ENCODE data around the gene RDM1. TPM values are rescaled to one million over a fixed set of nuclear protein-coding genes. Genes with fewer than 3 reads are reported as not detected.
A peak's percentile ranks its signal among the peaks of the same experiment; 100 is the strongest.

The RDM1 gene, protein sequence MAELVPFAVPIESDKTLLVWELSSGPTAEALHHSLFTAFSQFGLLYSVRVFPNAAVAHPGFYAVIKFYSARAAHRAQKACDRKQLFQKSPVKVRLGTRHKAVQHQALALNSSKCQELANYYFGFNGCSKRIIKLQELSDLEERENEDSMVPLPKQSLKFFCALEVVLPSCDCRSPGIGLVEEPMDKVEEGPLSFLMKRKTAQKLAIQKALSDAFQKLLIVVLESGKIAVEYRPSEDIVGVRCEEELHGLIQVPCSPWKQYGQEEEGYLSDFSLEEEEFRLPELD
- polyA plus RNA-seq (2012; rRNA removed): 1.8 and 2.5 TPM in 2 replicates
- polyA plus RNA-seq (2012; cell fraction: cytosol; rRNA removed): 2.0 and 2.3 TPM in 2 replicates
- 2.8 and 4.1 TPM in 2 replicates for polyA plus RNA-seq (2012; cell fraction: nucleus; rRNA removed)

DNA sequence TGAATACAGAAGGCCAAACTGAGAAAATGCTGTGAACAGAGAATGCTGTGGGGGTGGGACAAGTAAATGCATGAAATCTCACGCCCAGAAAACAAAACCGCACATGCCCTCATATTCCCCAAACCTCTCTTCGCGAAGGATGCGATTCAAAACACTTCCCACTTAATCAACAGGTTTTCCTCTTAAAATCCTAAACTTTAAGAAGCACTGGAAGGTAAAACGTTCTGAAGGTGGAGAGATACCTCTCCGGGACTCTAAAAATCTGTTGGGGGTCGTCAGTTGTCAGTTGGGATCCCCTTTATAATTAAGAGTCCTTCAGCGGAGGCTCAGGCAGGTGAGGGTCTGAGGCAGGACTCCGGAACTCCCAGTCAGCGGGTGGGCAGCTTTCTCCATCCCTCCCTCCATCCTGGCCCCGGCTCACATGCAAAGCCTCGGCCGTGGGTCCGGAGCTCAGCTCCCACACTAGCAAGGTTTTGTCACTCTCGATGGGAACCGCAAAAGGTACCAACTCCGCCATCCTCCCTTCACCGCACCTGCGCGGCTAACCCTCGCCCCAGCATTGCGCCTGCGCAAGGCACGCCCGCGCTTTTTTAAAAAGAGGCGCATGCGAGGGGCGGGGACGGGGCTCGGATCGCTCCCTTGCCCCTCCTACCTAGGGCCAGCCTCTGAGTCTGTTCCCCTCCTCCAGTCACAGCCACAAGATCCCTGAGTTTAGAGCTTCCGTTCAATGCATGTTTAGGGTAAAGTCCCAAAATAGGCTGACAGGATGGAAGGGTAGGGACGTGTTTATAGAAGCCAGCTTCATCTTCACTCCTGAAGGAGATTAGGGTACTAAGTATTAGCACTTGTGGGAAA is at the start of gene RDM1:
TSS of gene RDM1 (minus strand) at position 563 of the 855 bp plus-strand sequence. CDS start at position 517, 46 bp downstream.
- H3K9me3 ChIP-seq: no peaks in the 10 kb centered on the region
- peaks cover 11% of the 10 kb centered on the region for H3F3A ChIP-seq (replicated peaks; ENCODE audit: insufficient read depth)
- POLR2A ChIA-PET: no interaction called here
- H3K9ac ChIP-seq: peak within 1 kb of the TSS; percentile 23; the same call in 1 of the 2 replicates
- H3K4me2 ChIP-seq: peak within 1 kb of the TSS; percentile 89
- peaks cover 3 to 8% of the 10 kb centered on the region in 2 experiments; a peak in 2 of 4 replicates for H3K4me1 ChIP-seq (ENCODE audit: control insufficient read depth in 1 of 2, insufficient read depth in 2 of 2, low read depth in 1 of 2, low read length in 1 of 2)
- no peaks in the 10 kb centered on the region for H4K20me1 ChIP-seq (ENCODE audit: insufficient read depth)
- no peak within 1 kb of the TSS for H3K27ac ChIP-seq (ENCODE audit: low read depth in 2 of 2, low read length in 1 of 2)
- WGBS (ENCODE audit: low lambda C conversion rate): 4% methylated on average over 34 of the region's 35 CpGs
- H3K4me3 ChIP-seq (ENCODE audit: low read depth in 2 of 2, low read length in 1 of 2): peak within 1 kb of the TSS; percentile 65 to 69
- no peaks in the 10 kb centered on the region for H3K9me2 ChIP-seq
- peak; percentile 92 for DNase-seq
- H3K27me3 ChIP-seq (ENCODE audit: insufficient read depth): no peaks in the 10 kb centered on the region
- CTCF ChIA-PET: interaction anchor here (0.9 to 1.4 kb wide), 4 partner anchors 17 to 553 kb away, joined by 3 to 7 read pairs (median 4); no protein-coding TSS in a partner anchor
- peak within 1 kb of the TSS; percentile 94 for H2AFZ ChIP-seq (ENCODE audit: low read depth)
- H3K36me3 ChIP-seq (replicated peaks in 1 of 2; ENCODE audit: control insufficient read depth in 1 of 2, insufficient read depth in 2 of 2, low read length in 1 of 2): no peaks in the 10 kb centered on the region
- H3K79me2 ChIP-seq (ENCODE audit: insufficient read depth): no peaks in the 10 kb centered on the region
- no peak for TF ChIP-seq EP300 (IDR thresholded peaks at IDR 0.05; ENCODE audit: borderline replicate concordance in 1 of 2, low read depth in 1 of 2, low read length in 1 of 2)
- TF ChIP-seq, protein P1, sequence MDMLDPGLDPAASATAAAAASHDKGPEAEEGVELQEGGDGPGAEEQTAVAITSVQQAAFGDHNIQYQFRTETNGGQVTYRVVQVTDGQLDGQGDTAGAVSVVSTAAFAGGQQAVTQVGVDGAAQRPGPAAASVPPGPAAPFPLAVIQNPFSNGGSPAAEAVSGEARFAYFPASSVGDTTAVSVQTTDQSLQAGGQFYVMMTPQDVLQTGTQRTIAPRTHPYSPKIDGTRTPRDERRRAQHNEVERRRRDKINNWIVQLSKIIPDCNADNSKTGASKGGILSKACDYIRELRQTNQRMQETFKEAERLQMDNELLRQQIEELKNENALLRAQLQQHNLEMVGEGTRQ (IDR thresholded peaks at IDR 0.05; ENCODE audit: borderline replicate concordance, low read depth, low read length): no peak
- TF ChIP-seq GATA2 (CRISPR knock-in tag; IDR thresholded peaks at IDR 0.05): no peak
- TF ChIP-seq, protein P2, sequence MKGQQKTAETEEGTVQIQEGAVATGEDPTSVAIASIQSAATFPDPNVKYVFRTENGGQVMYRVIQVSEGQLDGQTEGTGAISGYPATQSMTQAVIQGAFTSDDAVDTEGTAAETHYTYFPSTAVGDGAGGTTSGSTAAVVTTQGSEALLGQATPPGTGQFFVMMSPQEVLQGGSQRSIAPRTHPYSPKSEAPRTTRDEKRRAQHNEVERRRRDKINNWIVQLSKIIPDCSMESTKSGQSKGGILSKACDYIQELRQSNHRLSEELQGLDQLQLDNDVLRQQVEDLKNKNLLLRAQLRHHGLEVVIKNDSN (IDR thresholded peaks at IDR 0.05; ENCODE audit: borderline replicate concordance, low read depth): no peak
- TF ChIP-seq RFX5 (IDR thresholded peaks at IDR 0.05; ENCODE audit: low read length): no peak
- TF ChIP-seq RXRA (IDR thresholded peaks at IDR 0.05; ENCODE audit: borderline replicate concordance, low read depth): no peak
- TF ChIP-seq FOXM1 (IDR thresholded peaks at IDR 0.05; ENCODE audit: low read depth): no peak
- peak; percentile 87 for TF ChIP-seq MXI1 (IDR thresholded peaks at IDR 0.05; ENCODE audit: low read depth, low read length)
- no peak for TF ChIP-seq CTCF (IDR thresholded peaks at IDR 0.05)
- no peak for TF ChIP-seq GABPA (IDR thresholded peaks at IDR 0.05; ENCODE audit: low read depth)
- no peak for TF ChIP-seq ELF1 (IDR thresholded peaks at IDR 0.05)
- TF ChIP-seq NFIC (IDR thresholded peaks at IDR 0.05; ENCODE audit: borderline replicate concordance): no peak
- no peak for TF ChIP-seq TCF12 (IDR thresholded peaks at IDR 0.05)
- TF ChIP-seq EZH2phosphoT487 (IDR thresholded peaks at IDR 0.05; ENCODE audit: borderline replicate concordance, low read depth): no peak
- no peak for TF ChIP-seq FOSL2 (IDR thresholded peaks at IDR 0.05; ENCODE audit: borderline replicate concordance, low read depth)
- TF ChIP-seq CHD2 (IDR thresholded peaks at IDR 0.05; ENCODE audit: low read length, partially characterized antibody): peak; percentile 6
- TF ChIP-seq POLR2AphosphoS5 (IDR thresholded peaks at IDR 0.05; ENCODE audit: low read depth, low read length): peak; percentile 64; the same call in 1 of the 2 replicates
- no peak for TF ChIP-seq SMC3 (IDR thresholded peaks at IDR 0.05; ENCODE audit: low read depth, low read length)
- no peak for TF ChIP-seq TEAD4 (IDR thresholded peaks at IDR 0.05; ENCODE audit: borderline replicate concordance, insufficient read depth)
- TF ChIP-seq RCOR1 (IDR thresholded peaks at IDR 0.05; ENCODE audit: low read length): no peak
- peak; percentile 54; the same call in 1 of the 2 replicates for TF ChIP-seq SIN3A (IDR thresholded peaks at IDR 0.05; ENCODE audit: borderline replicate concordance, low read depth, low read length)
- no peak for TF ChIP-seq TAF1 (IDR thresholded peaks at IDR 0.05; ENCODE audit: borderline replicate concordance, low read depth, low read length)
- TF ChIP-seq REST (IDR thresholded peaks at IDR 0.05; ENCODE audit: low read depth, low read length): no peak
- TF ChIP-seq MEF2A (IDR thresholded peaks at IDR 0.05; ENCODE audit: borderline replicate concordance, low read depth): no peak
